ENCODE measurements around the gene SURF2.
"Not testable (repeated sequence)": the region's sequence is repeated elsewhere in the genome, so short reads cannot be mapped to it uniquely, and the experiment has no call there.

Gene SURF2

GRCh38 chr9:133378408-133378962, 22.1 kb downstream of the SURF2 start:
- DNase-seq: no peak

DNA sequence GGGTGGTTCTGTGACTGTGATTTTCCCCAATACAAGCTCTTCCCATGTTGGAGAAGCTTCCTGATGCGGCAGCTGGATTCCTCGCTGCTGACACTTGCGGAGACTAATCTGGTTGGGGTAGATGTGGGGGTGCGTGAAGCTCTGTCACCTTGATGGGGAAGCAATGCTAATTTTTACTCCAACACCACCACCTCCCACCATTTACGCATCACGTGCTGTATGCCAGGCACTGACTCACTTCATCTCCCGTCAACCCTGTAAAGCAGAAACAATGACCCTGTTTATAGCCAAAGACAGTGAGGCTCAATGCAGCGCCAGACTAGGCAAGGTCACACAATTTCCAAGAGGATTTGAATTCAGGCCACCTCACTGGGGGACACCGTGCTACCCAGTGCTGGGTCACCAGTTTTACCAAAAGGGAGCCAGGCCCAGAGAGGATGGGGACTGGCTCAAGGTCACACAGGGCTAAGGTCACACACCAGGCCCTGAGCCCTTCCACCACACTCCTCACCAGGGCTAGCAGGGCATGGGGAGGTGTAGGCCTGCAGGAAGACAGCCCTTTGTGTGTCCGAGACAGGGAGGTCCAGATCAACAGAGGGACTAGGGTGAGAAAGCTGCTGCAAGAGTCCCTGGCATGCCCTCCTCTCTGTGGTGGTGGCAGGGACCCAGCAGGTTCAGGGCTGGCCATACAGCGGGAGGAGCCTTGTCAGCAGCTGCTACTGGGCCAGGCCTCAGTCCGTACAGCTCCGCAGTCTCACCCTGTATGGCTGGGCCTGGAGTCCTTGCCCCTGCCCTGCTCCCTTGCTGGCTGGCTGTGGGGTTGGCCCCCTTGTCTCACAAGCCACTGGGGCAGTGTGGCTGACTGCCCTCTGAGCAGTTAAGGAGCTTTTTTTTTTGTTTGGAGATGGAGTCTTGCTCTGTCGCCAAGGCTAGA, 23.1 kb downstream of the SURF2 start:
- no peak for DNase-seq

GRCh38 chr9:133380734-133381133, 24.4 kb downstream of the SURF2 start:
- no peak for DNase-seq

DNA sequence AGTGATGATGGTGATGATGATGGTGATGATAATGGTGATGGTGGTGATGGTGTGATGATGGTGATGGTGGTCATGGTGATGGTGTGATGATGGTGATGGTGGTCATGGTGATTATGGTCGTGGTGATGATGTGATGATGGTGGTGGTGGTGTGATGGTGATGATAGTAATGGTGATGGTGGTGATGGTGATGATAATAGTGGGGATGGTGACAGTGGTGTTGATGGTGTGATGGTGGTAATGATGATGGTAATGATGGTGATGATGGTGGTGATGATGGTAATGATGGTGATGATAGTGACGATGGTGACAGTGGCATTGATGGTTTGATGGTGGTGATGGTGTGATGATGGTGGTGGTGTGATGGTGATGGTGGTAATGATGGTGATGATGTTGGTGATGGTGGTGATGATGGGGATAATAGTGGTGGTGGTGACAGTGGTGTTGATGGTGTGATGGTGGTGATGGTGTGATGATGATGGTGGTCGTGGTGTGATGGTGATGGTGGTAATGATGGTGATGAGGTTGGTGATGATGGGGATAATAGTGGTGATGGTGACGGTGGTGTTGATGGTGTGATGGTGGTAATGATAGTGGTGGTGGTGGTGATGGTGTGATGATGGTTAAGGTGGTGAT, 26.3 kb downstream of the SURF2 start:
- DNase-seq: no peak

- DNase-seq: no peak
Observed at GRCh38 chr9:133383438-133383837, 27.1 kb downstream of the SURF2 start.

- no peak for DNase-seq
Observed at GRCh38 chr9:133384736-133385321, 28.5 kb downstream of the SURF2 start.

DNA sequence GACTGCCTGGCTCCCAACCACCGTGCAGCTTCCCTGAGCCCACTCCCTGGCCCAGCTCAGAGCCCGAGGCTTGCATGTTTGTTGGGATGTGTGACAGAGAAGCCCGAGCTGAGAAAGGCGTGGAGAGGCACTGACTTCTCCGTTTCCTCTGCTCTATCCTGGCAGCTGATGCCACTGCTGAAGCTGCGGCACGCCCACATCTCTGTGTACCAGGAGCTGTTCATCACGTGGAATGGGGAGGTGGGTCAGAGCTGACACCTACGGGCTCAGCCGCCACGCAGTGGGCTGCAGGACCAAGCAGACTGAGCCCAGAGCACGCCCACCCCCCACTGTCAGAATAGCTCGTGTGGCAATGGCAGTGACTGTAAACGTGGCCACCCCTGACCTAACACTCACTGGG, 29.1 kb downstream of the SURF2 start:
- DNase-seq: no peak

DNA sequence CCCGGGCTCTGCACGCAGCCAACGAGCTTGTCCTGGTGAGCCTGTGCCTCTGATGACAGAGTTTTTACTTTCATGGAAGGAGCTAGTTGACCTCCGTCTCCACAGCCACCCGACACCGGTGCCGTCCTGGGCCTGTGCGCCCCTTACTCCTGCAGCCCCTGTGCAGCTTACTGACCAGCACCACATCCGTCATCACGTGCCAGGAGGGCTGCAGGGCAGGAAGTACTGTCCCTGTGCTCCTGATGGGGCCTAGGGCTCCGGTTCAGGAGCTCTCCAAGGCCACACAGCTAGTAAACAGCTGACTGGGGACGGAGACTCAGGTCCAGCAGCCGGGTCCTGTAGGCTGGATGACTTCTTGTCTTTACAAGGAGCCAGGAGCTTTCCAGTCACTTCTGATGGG, 30.0 kb downstream of the SURF2 start:
- no peak for DNase-seq

- no peak for DNase-seq
Observed at GRCh38 chr9:133387680-133388079, 31.3 kb downstream of the SURF2 start.

DNA sequence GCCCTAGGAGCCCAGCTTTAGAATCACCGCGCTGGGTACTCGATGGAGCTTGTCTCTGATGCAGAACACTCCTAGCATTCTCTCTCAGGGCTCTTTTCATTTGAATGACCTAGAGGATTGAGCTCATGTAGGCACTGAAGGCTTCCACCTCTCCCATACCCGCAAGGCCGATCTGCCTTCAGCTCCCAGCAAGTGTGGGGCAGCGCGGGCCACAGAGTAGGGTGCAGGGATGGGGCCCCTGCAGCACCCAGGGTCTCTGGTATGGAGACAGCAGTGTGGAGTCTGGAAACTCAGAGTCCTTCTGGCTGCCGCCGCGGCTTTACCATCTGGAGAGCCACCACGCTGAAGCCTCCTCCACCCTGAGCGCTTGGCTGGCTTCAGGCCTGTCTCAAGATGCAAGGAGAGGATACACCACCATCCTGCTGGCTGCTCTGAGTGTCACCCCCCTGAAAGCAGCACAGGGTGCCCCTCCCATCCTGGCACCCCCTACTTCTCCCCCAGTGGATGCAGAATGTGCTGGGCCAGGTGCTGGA, 32.7 kb downstream of the SURF2 start:
- DNase-seq: no peak

GRCh38 chr9:133389562-133389961, 33.2 kb downstream of the SURF2 start:
- DNase-seq: no peak

DNA sequence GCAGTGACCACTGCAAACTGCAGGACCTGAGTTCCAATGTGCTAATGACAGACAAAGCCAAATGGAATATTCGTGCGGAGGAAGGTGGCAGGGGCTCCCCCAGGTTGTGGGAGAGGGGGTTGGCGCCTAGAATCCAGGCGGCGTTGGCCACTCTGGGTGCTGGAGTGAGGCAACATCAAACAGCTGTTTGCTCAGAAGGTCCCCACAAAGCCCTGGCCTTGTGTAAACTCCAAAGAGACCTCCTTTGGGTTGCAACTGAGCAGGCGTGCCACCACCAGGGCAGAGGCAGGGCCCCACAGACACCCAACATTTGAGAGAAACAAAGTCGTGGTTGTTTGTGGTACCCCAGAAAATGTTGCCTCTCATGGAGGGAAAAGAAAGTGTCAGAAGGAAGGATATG, 34.4 kb downstream of the SURF2 start:
- DNase-seq: no peak

DNA sequence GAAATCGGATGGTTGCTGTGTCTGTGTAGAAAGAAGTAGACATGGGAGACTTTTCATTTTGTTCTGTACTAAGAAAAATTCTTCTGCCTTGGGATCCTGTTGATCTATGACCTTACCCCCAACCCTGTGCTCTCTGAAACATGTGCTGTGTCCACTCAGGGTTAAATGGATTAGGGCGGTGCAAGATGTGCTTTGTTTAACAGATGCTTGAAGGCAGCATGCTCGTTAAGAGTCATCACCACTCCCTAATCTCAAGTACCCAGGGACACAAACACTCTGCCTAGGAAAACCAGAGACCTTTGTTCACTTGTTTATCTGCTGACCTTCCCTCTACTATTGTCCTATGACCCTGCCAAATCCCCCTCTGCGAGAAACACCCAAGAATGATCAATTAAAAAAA, 35.1 kb downstream of the SURF2 start:
- DNase-seq: not testable (repeated sequence)

GRCh38 chr9:133392308-133392707, 36.0 kb downstream of the SURF2 start:
- DNase-seq: not testable (repeated sequence)

- DNase-seq: no peak
Observed at GRCh38 chr9:133393399-133393798, 37.0 kb downstream of the SURF2 start.

DNA sequence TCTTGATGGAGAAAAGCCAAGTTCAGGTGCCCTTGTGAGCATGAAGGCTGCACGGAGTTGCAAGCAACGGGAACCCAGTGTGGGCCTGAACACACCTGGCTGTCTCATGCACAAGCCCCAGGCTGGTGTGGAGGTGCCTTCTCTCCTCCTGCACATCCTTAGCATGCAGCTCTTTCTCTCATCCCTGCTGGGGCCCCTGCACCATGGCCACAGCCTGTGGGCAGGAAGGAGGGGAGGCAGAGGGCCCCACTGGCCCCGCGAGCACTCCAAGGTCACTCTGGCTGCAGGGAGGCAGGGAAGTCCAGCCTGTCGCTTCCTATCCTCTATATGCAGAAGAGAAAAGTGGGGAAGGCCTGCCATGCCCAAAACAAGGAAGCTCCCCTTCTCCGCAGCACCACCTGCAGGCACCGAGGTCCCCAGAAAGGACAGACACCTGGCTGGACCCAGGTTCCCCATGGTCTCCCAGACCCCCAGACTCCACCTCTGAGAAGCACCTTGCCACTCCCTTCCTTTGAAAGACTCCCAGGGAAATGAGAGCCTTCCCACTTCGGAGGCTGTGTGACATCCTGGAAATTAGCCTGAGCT, 38.4 kb downstream of the SURF2 start:
- no peak for DNase-seq

- DNase-seq: no peak
Observed at GRCh38 chr9:133396952-133397351, 40.6 kb downstream of the SURF2 start.

DNA sequence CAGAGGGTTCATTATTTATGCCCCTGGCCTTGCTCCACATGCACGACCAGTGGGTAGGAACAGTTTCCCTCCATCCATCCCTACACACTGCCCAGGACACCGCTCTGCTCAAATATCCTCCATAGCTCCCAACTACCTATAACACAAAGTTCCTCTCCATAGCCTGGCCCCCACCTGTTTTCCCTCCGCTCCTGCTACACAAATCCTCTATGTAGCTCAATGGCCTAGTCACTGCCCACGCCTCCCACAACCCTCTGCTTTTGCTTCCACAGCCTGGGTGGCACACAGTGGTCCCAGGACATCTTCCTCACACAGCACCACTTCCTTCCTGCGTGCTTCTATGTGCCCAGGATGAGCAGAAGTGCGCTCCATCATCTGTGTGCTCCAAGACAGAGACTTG, 41.0 kb downstream of the SURF2 start:
- DNase-seq: no peak

- DNase-seq: no peak
Observed at GRCh38 chr9:133397895-133398294, 41.5 kb downstream of the SURF2 start.

DNA sequence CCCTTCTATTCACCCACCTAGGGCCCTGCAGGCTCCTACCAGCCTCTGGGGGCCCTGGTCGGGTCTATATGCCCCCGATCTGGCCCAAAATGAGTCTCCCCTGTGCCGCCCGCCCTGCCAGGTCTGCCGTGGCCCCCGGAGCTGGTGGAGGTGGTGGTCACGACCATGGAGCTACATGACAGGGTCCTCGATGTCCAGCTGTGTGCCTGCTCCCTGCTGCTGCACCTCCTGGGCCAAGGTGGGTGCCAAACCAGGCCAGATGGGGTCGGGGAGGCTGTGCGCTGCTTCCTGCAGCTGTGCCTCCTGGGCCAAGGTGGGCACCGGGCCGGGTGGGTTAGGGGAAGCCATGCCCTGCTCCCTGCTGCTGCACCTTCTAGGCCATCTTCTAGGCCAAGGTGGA, 43.9 kb downstream of the SURF2 start:
- DNase-seq: no peak

DNA sequence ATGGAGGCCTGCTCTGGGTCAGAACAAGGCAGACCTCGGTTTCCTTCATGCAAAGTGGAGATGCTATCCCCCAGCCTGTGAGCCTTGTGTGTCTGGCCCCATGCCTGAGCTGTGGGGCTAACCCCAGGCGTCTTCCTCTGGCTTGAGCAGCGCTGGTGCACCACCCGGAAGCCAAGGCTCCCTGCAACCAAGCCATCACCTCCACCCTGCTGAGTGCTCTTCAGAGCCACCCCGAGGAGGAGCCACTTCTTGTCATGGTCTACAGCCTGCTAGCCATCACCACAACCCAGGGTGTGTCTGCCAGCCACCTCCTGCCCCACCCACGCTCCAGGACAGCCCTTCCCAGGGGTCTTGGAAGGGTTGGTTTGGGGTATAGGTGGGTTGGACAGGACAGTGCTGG, 45.2 kb downstream of the SURF2 start:
- no peak for DNase-seq

- DNase-seq: no peak
Observed at GRCh38 chr9:133402689-133403088, 46.3 kb downstream of the SURF2 start.
